ENCODE results near the gene RAD23B. TPM values are rescaled to one million over a fixed set of nuclear protein-coding genes. Genes with fewer than 3 reads are reported as not detected.

The RAD23B gene
- total and polyA plus RNA-seq, 11 donors, result 39.8 to 144 (median 105) TPM

- ATAC-seq, result peak in 1 of 4 donors; percentile 26
- H3K9me3 ChIP-seq, result no peaks in the 10 kb centered on the region
- no peaks in the 10 kb centered on the region for H3K4me1 ChIP-seq
- intact Hi-C loops (cut with DNase I), result no loop called here
- H3K27ac ChIP-seq, result no peak overlapping the region
- WGBS, 4 donors, result 60 to 73% (median 64%) methylated on average over 9 of the region's 9 CpGs
- no peak for DNase-seq
- no peak overlapping the region for H3K4me3 ChIP-seq
- no peak for TF ChIP-seq POLR2A (IDR thresholded peaks at IDR 0.05)
- TF ChIP-seq CTCF (IDR thresholded peaks at IDR 0.05), result no peak
- no peaks in the 10 kb centered on the region for H3K27me3 ChIP-seq
- no peaks in the 10 kb centered on the region for H3K36me3 ChIP-seq
Observed at GRCh38 chr9:107368696-107369095, 85.6 kb downstream of the RAD23B start.

GRCh38 chr9:107373809-107374208, 90.7 kb downstream of the RAD23B start:
- Histone ChIP-seq H3K4me1 (peaks cover 0 to 10% (median 0%) of the 10 kb centered on the region in 12 donors), H3K36me3 (no peaks in the 10 kb centered on the region), H3K27me3 (no peaks in the 10 kb centered on the region), H3K27ac (no peak overlapping the region), H3K9me3 (no peaks in the 10 kb centered on the region), H3K4me3 (no peak overlapping the region)
- intact Hi-C loops (cut with DNase I), result no loop called here
- TF ChIP-seq CTCF (IDR thresholded peaks at IDR 0.05), result no peak
- ATAC-seq (no peak), DNase-seq (no peak)
- 60 to 77% (median 69%) methylated on average over 2 of the region's 2 CpGs for WGBS, 4 donors

DNA sequence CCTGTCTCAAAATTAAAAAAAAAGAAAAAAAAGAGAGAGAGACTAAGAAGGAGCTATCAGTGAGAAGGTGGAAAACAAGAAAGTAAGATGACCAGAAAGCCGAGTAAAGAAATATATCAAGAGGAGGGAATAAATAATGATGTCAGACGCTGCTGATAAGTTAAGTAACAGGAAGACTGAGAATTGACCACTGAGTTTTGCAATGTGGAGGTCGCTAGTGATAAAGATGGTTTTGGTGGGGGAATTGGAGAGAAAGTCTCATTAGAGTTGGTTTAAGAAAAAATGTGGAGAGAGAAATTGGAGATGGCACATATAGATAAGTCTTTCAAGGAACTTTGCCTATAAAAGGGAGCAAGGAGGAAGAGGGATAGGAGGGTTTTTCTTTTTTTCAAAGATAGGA, 91.9 kb downstream of the RAD23B start:
- Histone ChIP-seq H3K4me3 (no peak overlapping the region), H3K4me1 (peaks cover 0 to 10% (median 0%) of the 10 kb centered on the region in 12 donors), H3K36me3 (no peaks in the 10 kb centered on the region), H3K27ac (no peak overlapping the region), H3K9me3 (no peaks in the 10 kb centered on the region), H3K27me3 (no peaks in the 10 kb centered on the region)
- DNase-seq (no peak), ATAC-seq (no peak)
- intact Hi-C loops (cut with DNase I), result no loop called here
- no peak for TF ChIP-seq POLR2A (IDR thresholded peaks at IDR 0.05)
- WGBS, 4 donors, result 67 to 73% (median 70%) methylated on average over 3 of the region's 3 CpGs

GRCh38 chr9:107375651-107376369, 92.7 kb downstream of the RAD23B start:
- no peak for DNase-seq
- Histone ChIP-seq H3K9me3 (no peaks in the 10 kb centered on the region), H3K36me3 (no peaks in the 10 kb centered on the region), H3K27ac (peak overlapping the region in 4 of 12 donors; percentile 12 to 33 (median 24)), H3K27me3 (no peaks in the 10 kb centered on the region), H3K4me1 (peaks cover 0 to 10% (median 0%) of the 10 kb centered on the region in 12 donors), H3K4me3 (no peak overlapping the region)
- intact Hi-C loops (cut with DNase I), result no loop called here
- 31 to 39% (median 36%) methylated on average over 10 of the region's 10 CpGs for WGBS, 4 donors
- peak in 3 of 4 donors; percentile 31 to 87 (median 50) for ATAC-seq
- TF ChIP-seq POLR2A (IDR thresholded peaks at IDR 0.05) (no peak), CTCF (IDR thresholded peaks at IDR 0.05) (no peak)

GRCh38 chr9:107378006-107378405, 94.9 kb downstream of the RAD23B start:
- no peak overlapping the region for H3K27ac ChIP-seq

More at GRCh38 chr9:107378006-107378405, 94.9 kb downstream of the RAD23B start:
- intact Hi-C loops (cut with DNase I), result no loop called here
- H3K36me3 ChIP-seq, result no peaks in the 10 kb centered on the region
- DNase-seq, result no peak
- TF ChIP-seq CTCF (IDR thresholded peaks at IDR 0.05) (no peak), POLR2A (IDR thresholded peaks at IDR 0.05) (no peak)
- no peaks in the 10 kb centered on the region for H3K27me3 ChIP-seq
- WGBS, 4 donors, result 69 to 85% (median 74%) methylated on average over 2 of the region's 2 CpGs
- H3K4me3 ChIP-seq, result no peak overlapping the region
- H3K4me1 ChIP-seq, result peaks cover 0 to 10% (median 0%) of the 10 kb centered on the region in 12 donors
- H3K9me3 ChIP-seq, result no peaks in the 10 kb centered on the region
- ATAC-seq, result no peak

Data from heart left ventricle (tissue), 16 donors.